K562 (cell line): ENCODE measurements around the gene NINJ1.

Experiments used
- NFATC3 ChIP-seq: fragments of 450-650 bp; IDR thresholded peaks from 2 replicates; pipeline ENCODE4 v1.6.1; 2017; ENCODE audit warnings: mild to moderate bottlenecking
- POLR2A ChIP-seq: fragments of 450-650 bp; conservative IDR thresholded peaks from 2 replicates; pipeline ENCODE4 v1.6.1; 2016
- RCOR1 ChIP-seq, 2 experiments: IDR thresholded peaks; 2 replicates each; pipeline ENCODE4 v1.6.1; 2012; ENCODE audit warnings: low read depth in 2 of 2, low read length in 2 of 2, borderline replicate concordance in 1 of 2, improper control_type of control experiment in 1 of 2
- SETDB1 ChIP-seq: IDR thresholded peaks from one replicate; pipeline ENCODE4 v1.6.1; 2012; ENCODE audit warnings: low read length, control low read depth, inconsistent platforms
- TF ChIP-seq, protein P1 (sequence below), 3 experiments: IDR thresholded peaks in 2 of 3; conservative IDR thresholded peaks in 1 of 3; 2 replicates each; pipeline ENCODE4 v1.5.1; 2011 to 2012; ENCODE audit warnings: low read length in 3 of 3, mild to moderate bottlenecking in 3 of 3, control low read depth in 2 of 3, improper control_type of control experiment in 1 of 3, inconsistent platforms in 1 of 3, low read depth in 1 of 3, mixed read lengths in 1 of 3, moderate library complexity in 1 of 3; ENCODE audit not compliant: insufficient read depth in 2 of 3
- TF ChIP-seq, protein P2 (sequence below), 2 experiments: fragments of 450-650 bp in 1 of 2; IDR thresholded peaks; 2 replicates each; pipeline ENCODE4 v1.6.1; 2011 to 2017; ENCODE audit warnings: low read depth in 2 of 2, antibody characterized with exemption in 1 of 2, borderline replicate concordance in 1 of 2, low read length in 1 of 2, mild to moderate bottlenecking in 1 of 2, mixed read lengths in 1 of 2; ENCODE audit not compliant: control insufficient read depth in 1 of 2
- TF ChIP-seq, protein P3 (sequence below): sonication (generic); formaldehyde crosslinking; IDR thresholded peaks from 2 replicates; pipeline ENCODE4 v1.8.0; 2022; ENCODE audit warnings: missing genetic modification reagents, mild to moderate bottlenecking, borderline replicate concordance

GRCh38 chr9:93139365-93140182 is 5.5 kb upstream of the NINJ1 start:
- TF ChIP-seq SETDB1: no peak
- TF ChIP-seq, protein P1, sequence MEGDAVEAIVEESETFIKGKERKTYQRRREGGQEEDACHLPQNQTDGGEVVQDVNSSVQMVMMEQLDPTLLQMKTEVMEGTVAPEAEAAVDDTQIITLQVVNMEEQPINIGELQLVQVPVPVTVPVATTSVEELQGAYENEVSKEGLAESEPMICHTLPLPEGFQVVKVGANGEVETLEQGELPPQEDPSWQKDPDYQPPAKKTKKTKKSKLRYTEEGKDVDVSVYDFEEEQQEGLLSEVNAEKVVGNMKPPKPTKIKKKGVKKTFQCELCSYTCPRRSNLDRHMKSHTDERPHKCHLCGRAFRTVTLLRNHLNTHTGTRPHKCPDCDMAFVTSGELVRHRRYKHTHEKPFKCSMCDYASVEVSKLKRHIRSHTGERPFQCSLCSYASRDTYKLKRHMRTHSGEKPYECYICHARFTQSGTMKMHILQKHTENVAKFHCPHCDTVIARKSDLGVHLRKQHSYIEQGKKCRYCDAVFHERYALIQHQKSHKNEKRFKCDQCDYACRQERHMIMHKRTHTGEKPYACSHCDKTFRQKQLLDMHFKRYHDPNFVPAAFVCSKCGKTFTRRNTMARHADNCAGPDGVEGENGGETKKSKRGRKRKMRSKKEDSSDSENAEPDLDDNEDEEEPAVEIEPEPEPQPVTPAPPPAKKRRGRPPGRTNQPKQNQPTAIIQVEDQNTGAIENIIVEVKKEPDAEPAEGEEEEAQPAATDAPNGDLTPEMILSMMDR (IDR thresholded peaks at IDR 0.05 in 2 of 3, conservative IDR thresholded peaks at IDR 0.05 in 1 of 3; ENCODE audit: insufficient read depth in 2 of 3, low read depth in 1 of 3, low read length in 3 of 3): no peak
- TF ChIP-seq POLR2A: no peak
- TF ChIP-seq, protein P2, sequence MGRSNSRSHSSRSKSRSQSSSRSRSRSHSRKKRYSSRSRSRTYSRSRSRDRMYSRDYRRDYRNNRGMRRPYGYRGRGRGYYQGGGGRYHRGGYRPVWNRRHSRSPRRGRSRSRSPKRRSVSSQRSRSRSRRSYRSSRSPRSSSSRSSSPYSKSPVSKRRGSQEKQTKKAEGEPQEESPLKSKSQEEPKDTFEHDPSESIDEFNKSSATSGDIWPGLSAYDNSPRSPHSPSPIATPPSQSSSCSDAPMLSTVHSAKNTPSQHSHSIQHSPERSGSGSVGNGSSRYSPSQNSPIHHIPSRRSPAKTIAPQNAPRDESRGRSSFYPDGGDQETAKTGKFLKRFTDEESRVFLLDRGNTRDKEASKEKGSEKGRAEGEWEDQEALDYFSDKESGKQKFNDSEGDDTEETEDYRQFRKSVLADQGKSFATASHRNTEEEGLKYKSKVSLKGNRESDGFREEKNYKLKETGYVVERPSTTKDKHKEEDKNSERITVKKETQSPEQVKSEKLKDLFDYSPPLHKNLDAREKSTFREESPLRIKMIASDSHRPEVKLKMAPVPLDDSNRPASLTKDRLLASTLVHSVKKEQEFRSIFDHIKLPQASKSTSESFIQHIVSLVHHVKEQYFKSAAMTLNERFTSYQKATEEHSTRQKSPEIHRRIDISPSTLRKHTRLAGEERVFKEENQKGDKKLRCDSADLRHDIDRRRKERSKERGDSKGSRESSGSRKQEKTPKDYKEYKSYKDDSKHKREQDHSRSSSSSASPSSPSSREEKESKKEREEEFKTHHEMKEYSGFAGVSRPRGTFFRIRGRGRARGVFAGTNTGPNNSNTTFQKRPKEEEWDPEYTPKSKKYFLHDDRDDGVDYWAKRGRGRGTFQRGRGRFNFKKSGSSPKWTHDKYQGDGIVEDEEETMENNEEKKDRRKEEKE (IDR thresholded peaks at IDR 0.05; ENCODE audit: borderline replicate concordance in 1 of 2, control insufficient read depth in 1 of 2, low read depth in 2 of 2, low read length in 1 of 2): no peak
- TF ChIP-seq NFATC3: no peak
- TF ChIP-seq RCOR1 (IDR thresholded peaks at IDR 0.05; ENCODE audit: borderline replicate concordance in 1 of 2, low read depth in 2 of 2, low read length in 2 of 2): no peak
- TF ChIP-seq, protein P3, sequence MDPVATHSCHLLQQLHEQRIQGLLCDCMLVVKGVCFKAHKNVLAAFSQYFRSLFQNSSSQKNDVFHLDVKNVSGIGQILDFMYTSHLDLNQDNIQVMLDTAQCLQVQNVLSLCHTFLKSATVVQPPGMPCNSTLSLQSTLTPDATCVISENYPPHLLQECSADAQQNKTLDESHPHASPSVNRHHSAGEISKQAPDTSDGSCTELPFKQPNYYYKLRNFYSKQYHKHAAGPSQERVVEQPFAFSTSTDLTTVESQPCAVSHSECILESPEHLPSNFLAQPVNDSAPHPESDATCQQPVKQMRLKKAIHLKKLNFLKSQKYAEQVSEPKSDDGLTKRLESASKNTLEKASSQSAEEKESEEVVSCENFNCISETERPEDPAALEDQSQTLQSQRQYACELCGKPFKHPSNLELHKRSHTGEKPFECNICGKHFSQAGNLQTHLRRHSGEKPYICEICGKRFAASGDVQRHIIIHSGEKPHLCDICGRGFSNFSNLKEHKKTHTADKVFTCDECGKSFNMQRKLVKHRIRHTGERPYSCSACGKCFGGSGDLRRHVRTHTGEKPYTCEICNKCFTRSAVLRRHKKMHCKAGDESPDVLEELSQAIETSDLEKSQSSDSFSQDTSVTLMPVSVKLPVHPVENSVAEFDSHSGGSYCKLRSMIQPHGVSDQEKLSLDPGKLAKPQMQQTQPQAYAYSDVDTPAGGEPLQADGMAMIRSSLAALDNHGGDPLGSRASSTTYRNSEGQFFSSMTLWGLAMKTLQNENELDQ (CRISPR knock-in tag): no peak
